BLaER1 (cell line): Measurements from ENCODE around the gene WHRN.

ENCODE experiments used
- H3K27ac ChIP-seq: shearing (Covaris generic); formaldehyde crosslinking; 2 replicates; pipeline ENCODE4 v1.8.1; 2022
- H3K27me3 ChIP-seq: shearing (Covaris generic); formaldehyde crosslinking; 2 replicates; pipeline ENCODE4 v1.8.1; 2022
- H3K36me3 ChIP-seq: shearing (Covaris generic); formaldehyde crosslinking; 2 replicates; pipeline ENCODE4 v1.8.1; 2022
- H3K4me1 ChIP-seq: shearing (Covaris generic); formaldehyde crosslinking; 2 replicates; pipeline ENCODE4 v1.8.1; 2022
- H3K4me2 ChIP-seq: shearing (Covaris generic); formaldehyde crosslinking; 2 replicates; pipeline ENCODE4 v1.8.1; 2022
- H3K4me3 ChIP-seq: shearing (Covaris generic); formaldehyde crosslinking; 2 replicates; pipeline ENCODE4 v1.8.1; 2022
- H3K9ac ChIP-seq: shearing (Covaris generic); formaldehyde crosslinking; 2 replicates; pipeline ENCODE4 v1.8.1; 2022
- H3K9me3 ChIP-seq: shearing (Covaris generic); formaldehyde crosslinking; 2 replicates; pipeline ENCODE4 v1.8.1; 2022
- H4K20me1 ChIP-seq: shearing (Covaris generic); formaldehyde crosslinking; 2 replicates; pipeline ENCODE4 v1.8.1; 2022
- Cebpa-rat ChIP-seq: shearing (Covaris generic); IDR thresholded peaks from 2 replicates; pipeline ENCODE4 v1.8.1; 2022

Gene WHRN

GRCh38 chr9:114505187-114506081 is at the start of gene WHRN:
TSS of gene WHRN (minus strand) at chr9:114505473. CDS start at chr9:114504801, 672 bp downstream.
- no peaks in the 10 kb centered on the region for H3K9me3 ChIP-seq
- peaks cover 7% of the 10 kb centered on the region; the same call in 1 of the 2 replicates for H4K20me1 ChIP-seq
- H3K4me1 ChIP-seq, result peaks cover 29% of the 10 kb centered on the region
- no peak for TF ChIP-seq Cebpa-rat
- no peak within 1 kb of the TSS for H3K27ac ChIP-seq
- H3K4me3 ChIP-seq, result peak within 1 kb of the TSS; percentile 74
- peak within 1 kb of the TSS; percentile 66 for H3K9ac ChIP-seq
- peak within 1 kb of the TSS; percentile 96 for H3K4me2 ChIP-seq
- H3K27me3 ChIP-seq, result peaks cover 42% of the 10 kb centered on the region
- no peaks in the 10 kb centered on the region for H3K36me3 ChIP-seq

DNA sequence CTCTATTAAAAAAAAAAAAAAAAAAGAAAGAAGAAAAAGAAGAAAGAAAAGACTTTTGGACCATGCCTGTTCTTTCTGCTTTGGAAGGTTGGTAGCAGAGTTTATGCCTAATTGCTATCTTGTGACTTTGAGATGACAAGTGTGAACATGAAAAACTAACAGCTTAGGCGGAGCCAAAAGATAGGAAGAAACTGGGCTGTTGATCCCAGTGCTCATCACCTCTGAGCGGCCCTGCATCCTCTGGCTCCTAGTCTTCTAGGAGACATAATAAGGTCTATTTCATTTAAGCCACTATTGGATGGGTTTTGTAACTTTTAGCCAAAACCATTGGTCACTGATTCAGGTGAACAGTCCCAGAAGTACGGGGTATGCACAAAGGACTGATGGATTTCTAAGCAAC is 47.9 kb upstream of the WHRN start:
- TF ChIP-seq Cebpa-rat, result no peak
- H3K4me3 ChIP-seq, result no peak overlapping the region
- H3K9me3 ChIP-seq, result no peaks in the 10 kb centered on the region
- H3K9ac ChIP-seq, result no peak overlapping the region
- H3K4me2 ChIP-seq, result no peak overlapping the region
- H3K36me3 ChIP-seq, result no peaks in the 10 kb centered on the region
- no peaks in the 10 kb centered on the region for H4K20me1 ChIP-seq
- peaks cover 14% of the 10 kb centered on the region for H3K4me1 ChIP-seq
- H3K27me3 ChIP-seq, result no peaks in the 10 kb centered on the region
- no peak overlapping the region for H3K27ac ChIP-seq

DNA sequence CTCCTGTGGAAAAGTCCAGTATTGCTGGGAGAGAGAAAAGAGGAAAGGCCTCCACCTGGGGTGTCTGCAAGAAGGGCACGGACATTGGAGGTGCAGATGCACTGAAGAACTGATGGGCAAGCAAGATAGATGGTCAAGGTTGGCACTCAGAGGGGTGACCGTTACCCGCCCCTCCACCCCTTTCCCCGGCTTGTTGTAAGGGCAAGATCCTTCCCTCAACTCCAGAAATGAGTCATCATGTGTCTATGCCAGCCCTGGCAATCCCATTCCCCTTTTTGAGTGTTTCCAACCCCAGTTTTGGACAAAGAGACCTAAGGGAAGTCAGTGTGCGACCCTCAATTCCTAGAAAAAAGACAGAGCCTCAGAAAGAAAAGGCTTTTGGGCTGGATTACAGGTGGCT is 47.4 kb upstream of the WHRN start:
- H3K4me3 ChIP-seq, result no peak overlapping the region
- no peaks in the 10 kb centered on the region for H3K36me3 ChIP-seq
- no peak overlapping the region for H3K27ac ChIP-seq
- no peaks in the 10 kb centered on the region for H3K9me3 ChIP-seq
- H3K9ac ChIP-seq, result no peak overlapping the region
- H3K27me3 ChIP-seq, result no peaks in the 10 kb centered on the region
- no peak overlapping the region for H3K4me2 ChIP-seq
- peaks cover 9% of the 10 kb centered on the region; the same call in 1 of the 2 replicates for H3K4me1 ChIP-seq
- TF ChIP-seq Cebpa-rat, result no peak
- H4K20me1 ChIP-seq, result no peaks in the 10 kb centered on the region

DNA sequence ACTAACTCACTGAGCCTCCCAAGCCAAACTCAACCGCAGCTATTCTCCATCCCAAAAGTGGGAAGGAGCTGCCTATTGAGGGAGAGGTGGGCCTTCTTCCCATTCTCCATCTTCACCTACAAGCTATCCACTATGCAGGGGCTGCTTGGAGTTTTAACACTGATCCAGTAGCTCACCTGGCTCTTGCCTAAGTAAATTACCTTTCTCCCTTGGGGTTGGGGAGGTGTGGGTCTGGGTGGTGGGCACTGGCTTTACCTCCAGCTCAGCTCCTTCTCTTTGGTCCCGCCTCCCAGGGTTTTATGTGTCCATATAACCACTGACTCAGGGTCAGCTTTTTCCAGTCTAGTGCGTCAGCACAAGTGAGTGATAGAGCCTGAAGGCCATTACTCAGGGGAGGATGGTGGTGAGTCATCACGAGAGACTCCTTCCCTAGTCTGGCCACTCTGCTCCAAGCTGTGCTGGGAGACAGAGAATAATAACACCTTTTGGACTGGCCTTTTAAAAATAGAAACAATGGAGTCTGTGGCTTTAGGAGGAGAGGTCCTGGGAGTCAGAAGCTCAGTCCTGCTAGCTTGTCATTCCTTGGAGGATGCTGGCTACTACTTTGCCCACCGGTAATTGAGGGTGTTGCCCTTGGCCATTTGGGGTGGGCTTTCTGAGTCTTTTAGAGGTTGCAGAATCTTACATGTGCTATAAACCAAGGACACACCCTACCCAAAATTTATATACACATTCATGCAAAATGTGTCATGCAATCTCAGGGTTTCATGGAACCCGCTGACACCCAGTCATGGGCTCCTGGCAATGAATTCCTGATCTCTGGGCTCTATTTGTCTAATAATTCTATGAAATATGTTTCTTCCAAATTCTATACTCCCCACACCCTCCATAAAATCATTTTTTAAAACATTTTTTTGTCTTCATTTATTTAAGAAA is 46.7 kb upstream of the WHRN start:
- Histone ChIP-seq H3K4me1 (0 out of 2 replicates have a peak, but pooled peaks cover 6% of the 10 kb centered on the region), H3K27me3 (no peaks in the 10 kb centered on the region), H3K9ac (no peak overlapping the region), H3K9me3 (no peaks in the 10 kb centered on the region), H3K27ac (no peak overlapping the region), H3K4me2 (no peak overlapping the region), H4K20me1 (no peaks in the 10 kb centered on the region), H3K36me3 (no peaks in the 10 kb centered on the region), H3K4me3 (no peak overlapping the region)
- no peak for TF ChIP-seq Cebpa-rat

DNA sequence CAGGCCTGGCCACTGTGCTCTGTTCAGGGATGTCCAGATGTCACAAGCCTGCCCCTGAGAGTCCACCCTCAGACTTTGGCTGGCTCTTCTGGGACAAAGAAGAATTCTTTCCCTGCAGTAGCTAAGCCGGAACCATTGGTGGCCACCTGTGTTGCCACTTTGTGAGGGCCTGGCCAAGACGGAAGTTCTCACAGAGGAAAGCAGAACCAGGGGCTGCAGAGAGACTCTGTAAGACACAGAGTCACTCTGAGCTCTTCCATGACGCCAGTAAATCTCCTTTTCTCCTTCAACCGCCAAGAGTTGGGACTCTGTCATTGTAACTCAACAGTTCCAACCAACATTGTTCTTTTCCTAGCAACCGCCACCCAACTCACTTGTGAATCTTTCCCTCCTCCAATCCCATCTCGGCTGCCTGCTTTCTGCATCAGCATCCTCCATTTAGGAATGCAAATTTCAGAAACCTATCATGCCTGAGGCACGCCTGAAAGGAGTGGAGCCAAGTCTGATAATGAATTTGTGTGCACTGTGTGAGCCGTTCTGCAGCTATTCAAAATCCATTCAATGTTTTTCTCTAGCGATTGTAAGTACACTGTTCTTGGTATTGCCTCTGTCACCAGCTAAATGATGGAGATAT is 44.5 kb upstream of the WHRN start:
- H4K20me1 ChIP-seq, result no peaks in the 10 kb centered on the region
- H3K4me1 ChIP-seq, result 0 out of 2 replicates have a peak, but pooled peaks cover 6% of the 10 kb centered on the region
- H3K36me3 ChIP-seq, result no peaks in the 10 kb centered on the region
- no peak overlapping the region for H3K27ac ChIP-seq
- no peak overlapping the region for H3K9ac ChIP-seq
- no peaks in the 10 kb centered on the region for H3K9me3 ChIP-seq
- H3K4me3 ChIP-seq, result no peak overlapping the region
- no peak for TF ChIP-seq Cebpa-rat
- H3K27me3 ChIP-seq, result no peaks in the 10 kb centered on the region
- no peak overlapping the region for H3K4me2 ChIP-seq

DNA sequence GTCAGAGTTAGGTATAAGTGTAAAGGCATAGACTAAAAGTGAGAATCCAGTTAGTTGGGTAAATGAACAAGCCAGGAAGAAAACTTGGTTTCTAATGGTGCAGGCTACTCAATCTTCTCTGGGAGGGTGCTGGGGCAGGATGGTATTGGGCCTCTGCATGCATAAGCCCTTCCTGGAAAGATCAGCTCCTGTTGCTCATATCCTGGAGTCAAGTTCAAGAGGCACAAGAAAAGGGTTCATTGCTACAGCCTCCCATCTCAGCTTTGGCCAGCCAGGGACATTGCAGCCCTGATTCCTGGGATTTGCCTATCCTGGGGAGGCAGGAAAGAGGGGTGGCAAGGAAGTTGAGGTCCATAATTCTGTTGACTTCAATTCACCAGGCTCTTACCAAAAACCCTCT is 41.6 kb upstream of the WHRN start:
- Histone ChIP-seq H3K27ac (no peak overlapping the region), H3K36me3 (no peaks in the 10 kb centered on the region), H3K9ac (no peak overlapping the region), H3K4me3 (no peak overlapping the region), H3K9me3 (no peaks in the 10 kb centered on the region), H3K4me1 (0 out of 2 replicates have a peak, but pooled peaks cover 6% of the 10 kb centered on the region), H3K27me3 (no peaks in the 10 kb centered on the region), H4K20me1 (no peaks in the 10 kb centered on the region), H3K4me2 (no peak overlapping the region)
- TF ChIP-seq Cebpa-rat, result no peak

DNA sequence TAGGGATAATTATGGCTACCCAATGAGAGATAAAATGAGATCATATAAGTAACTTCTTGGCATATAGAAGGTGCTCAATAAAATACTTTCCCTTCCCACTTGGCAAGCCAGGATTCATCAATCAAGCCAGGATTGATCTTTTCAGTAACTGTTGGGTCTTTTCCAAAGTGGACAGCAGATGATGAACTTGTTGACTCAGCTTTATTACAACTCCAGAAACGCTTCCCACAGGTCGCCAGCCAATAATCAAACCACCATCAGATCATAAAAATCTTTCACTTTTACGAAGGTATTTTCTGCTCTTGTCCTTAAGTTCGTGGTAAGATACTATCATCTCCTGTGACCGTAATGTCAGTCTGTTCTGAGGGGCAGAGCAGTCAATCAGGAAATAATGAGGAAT is 39.8 kb upstream of the WHRN start:
- H3K9ac ChIP-seq, result no peak overlapping the region

DNA sequence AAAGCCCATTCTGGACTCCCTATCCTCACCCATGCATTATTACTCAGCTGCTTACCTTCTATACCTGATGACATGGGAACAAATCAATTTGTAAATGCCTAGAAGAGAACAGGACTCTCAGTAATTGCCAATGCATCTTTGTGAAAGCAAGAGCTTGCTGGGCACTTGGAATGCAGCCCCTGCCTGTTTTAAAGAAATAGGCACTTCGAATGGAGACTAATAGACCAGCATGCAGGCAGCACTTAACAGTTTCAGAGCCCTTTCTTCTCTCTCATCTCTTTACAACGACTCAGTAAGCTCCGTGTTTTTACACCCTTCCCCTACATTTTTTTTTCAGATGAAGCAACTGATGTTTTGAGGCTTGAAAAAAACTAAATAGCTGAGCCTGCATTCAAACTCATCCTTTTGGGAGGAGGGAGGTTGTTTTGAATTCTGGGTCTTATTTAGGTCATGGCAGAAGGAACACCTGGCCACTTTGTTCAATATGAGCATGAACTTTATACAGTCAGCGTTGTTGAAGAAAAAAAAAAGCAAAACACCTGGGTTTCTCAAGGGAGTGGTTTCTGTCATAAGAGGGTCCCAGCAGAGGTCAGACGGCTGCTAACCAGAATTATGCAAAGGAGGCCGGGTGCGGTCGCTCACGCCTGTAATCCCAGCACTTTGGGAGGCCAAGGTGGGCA is 34.6 kb upstream of the WHRN start:
- H3K4me1 ChIP-seq, result peaks cover 4% of the 10 kb centered on the region; the same call in 1 of the 2 replicates
- H3K27ac ChIP-seq, result no peak overlapping the region
- no peak overlapping the region for H3K9ac ChIP-seq
- TF ChIP-seq Cebpa-rat, result no peak
- H4K20me1 ChIP-seq, result no peaks in the 10 kb centered on the region
- H3K27me3 ChIP-seq, result no peaks in the 10 kb centered on the region
- no peaks in the 10 kb centered on the region for H3K36me3 ChIP-seq
- no peaks in the 10 kb centered on the region for H3K9me3 ChIP-seq
- H3K4me2 ChIP-seq, result no peak overlapping the region
- no peak overlapping the region for H3K4me3 ChIP-seq

More for the DNA sequence above, 39.8 kb upstream of the WHRN start:
- Histone ChIP-seq H3K27me3 (no peaks in the 10 kb centered on the region), H3K4me2 (no peak overlapping the region), H4K20me1 (no peaks in the 10 kb centered on the region), H3K27ac (no peak overlapping the region), H3K36me3 (no peaks in the 10 kb centered on the region), H3K4me3 (no peak overlapping the region), H3K9me3 (no peaks in the 10 kb centered on the region), H3K4me1 (0 out of 2 replicates have a peak, but pooled peaks cover 6% of the 10 kb centered on the region)
- TF ChIP-seq Cebpa-rat, result no peak

- H3K9ac ChIP-seq, result no peak overlapping the region
- H3K27me3 ChIP-seq, result no peaks in the 10 kb centered on the region
- H3K4me1 ChIP-seq, result peaks cover 4% of the 10 kb centered on the region; the same call in 1 of the 2 replicates
- H4K20me1 ChIP-seq, result no peaks in the 10 kb centered on the region
- no peak overlapping the region for H3K4me2 ChIP-seq
- no peaks in the 10 kb centered on the region for H3K36me3 ChIP-seq
- H3K9me3 ChIP-seq, result no peaks in the 10 kb centered on the region
- H3K4me3 ChIP-seq, result no peak overlapping the region
- H3K27ac ChIP-seq, result no peak overlapping the region
- no peak for TF ChIP-seq Cebpa-rat
These were observed 33.0 kb upstream of the WHRN start for GRCh38 chr9:114538241-114538640.
